PC-3 (cell line): ENCODE data around the gene DSP. TPM values are rescaled to one million over a fixed set of nuclear protein-coding genes. Genes with fewer than 3 reads are reported as not detected.

Source experiments
- ATAC-seq: fragments of 200-7000 bp; cut with Tn5 transposase; 2 replicates; pipeline ENCODE4 v1.9.1; 2020; ENCODE audit warnings: mild to moderate bottlenecking, moderate library complexity
- BruUV-seq: library from RNA; stranded (reverse); fragments of 400-500 nt; replicated peaks from 2 replicates; lab custom pipeline; 2021; lab: Mats Ljungman, UMichigan
- CTCF ChIA-PET: fragments of 300-600 bp; sonication (Branson Sonifier 250); formaldehyde crosslinking; loops from one replicate; lab custom pipeline; 2022; ENCODE audit warnings: antibody characterized with exemption; lab: Charles Lee
- POLR2A ChIA-PET: fragments of 300-600 bp; sonication (Branson Sonifier 250); formaldehyde crosslinking; loops from one replicate; lab custom pipeline; 2022; ENCODE audit warnings: antibody characterized with exemption; ENCODE audit not compliant: unreplicated experiment; lab: Charles Lee
- DNase-seq: peaks from one replicate; pipeline ENCODE4 v3.0.0-alpha.2; 2015
- H2AFZ ChIP-seq: fragments of 300-600 bp; sonication (generic); 2 replicates; pipeline ENCODE4 v1.6.0; 2016; ENCODE audit warnings: antibody characterized with exemption, low read length
- H3F3A ChIP-seq: fragments of 300-600 bp; sonication (generic); one replicate; pipeline ENCODE4 v1.6.0; 2017; ENCODE audit warnings: antibody characterized with exemption, low read length, control low read depth, mild to moderate bottlenecking; ENCODE audit not compliant: unreplicated experiment
- H3K27ac ChIP-seq: fragments of 300-600 bp; sonication (generic); 2 replicates; pipeline ENCODE4 v1.5.1; 2016; ENCODE audit warnings: mild to moderate bottlenecking, low read length
- H3K27me3 ChIP-seq: fragments of 300-600 bp; sonication (generic); 2 replicates; pipeline ENCODE4 v1.6.1; 2016; ENCODE audit warnings: low read length, mixed read lengths
- H3K36me3 ChIP-seq: fragments of 300-600 bp; sonication (generic); 2 replicates; pipeline ENCODE4 v1.6.1; 2016; ENCODE audit warnings: low read depth, mixed run types, low read length, mixed read lengths
- H3K4me1 ChIP-seq: fragments of 300-600 bp; sonication (generic); 2 replicates; pipeline ENCODE4 v1.5.1; 2016; ENCODE audit warnings: low read length; ENCODE audit not compliant: insufficient read depth
- H3K4me2 ChIP-seq: fragments of 300-600 bp; sonication (generic); 2 replicates; pipeline ENCODE4 v1.6.0; 2016; ENCODE audit warnings: low read length
- H3K4me3 ChIP-seq: fragments of 300-600 bp; sonication (generic); 2 replicates; pipeline ENCODE4 v1.5.1; 2016; ENCODE audit warnings: mild to moderate bottlenecking, low read length, mixed read lengths
- H3K79me2 ChIP-seq: fragments of 300-600 bp; sonication (generic); 2 replicates; pipeline ENCODE4 v1.6.1; 2017; ENCODE audit warnings: low read length, mixed read lengths
- H3K9ac ChIP-seq: fragments of 300-600 bp; sonication (generic); 2 replicates; pipeline ENCODE4 v1.6.0; 2016; ENCODE audit warnings: mild to moderate bottlenecking, low read length
- H3K9me2 ChIP-seq: fragments of 300-600 bp; sonication (generic); replicated peaks from 2 replicates; pipeline ENCODE4 v1.6.1; 2016; ENCODE audit warnings: mixed run types, low read length, mixed read lengths
- H3K9me3 ChIP-seq: fragments of 300-600 bp; sonication (generic); 2 replicates; pipeline ENCODE4 v1.6.1; 2016; ENCODE audit warnings: low read length, mixed read lengths
- H4K20me1 ChIP-seq: fragments of 300-600 bp; sonication (generic); 2 replicates; pipeline ENCODE4 v1.6.1; 2016; ENCODE audit warnings: low read length, mixed read lengths
- CTCF ChIP-seq: fragments of 300-600 bp; sonication (generic); conservative IDR thresholded peaks from 2 replicates; pipeline ENCODE4 v1.5.1; 2017; ENCODE audit warnings: antibody characterized with exemption, low read depth, mild to moderate bottlenecking, low read length
- EZH2 ChIP-seq: fragments of 300-600 bp; sonication (generic); IDR thresholded peaks from one replicate; pipeline ENCODE4 v1.6.1; 2017; ENCODE audit warnings: antibody characterized with exemption, mild to moderate bottlenecking, low read length; ENCODE audit not compliant: unreplicated experiment
- EZH2phosphoT487 ChIP-seq: fragments of 300-600 bp; sonication (generic); IDR thresholded peaks from 2 replicates; pipeline ENCODE4 v1.6.1; 2018; ENCODE audit warnings: mild to moderate bottlenecking, antibody characterized with exemption, low read length, borderline replicate concordance
- intact Hi-C: fragments of 100-400 bp; cut with micrococcal nuclease; formaldehyde crosslinking; loops from 2 replicates; pipeline ENCODE4 v1.9.0; 2023
- total RNA-seq: library from RNA; depleted of rRNA; stranded (reverse); fragments of >200 nt; gene quantifications from 2 replicates; pipeline ENCODE4 v1.2.3, GENCODE V29; 2014

Gene DSP
- total RNA-seq, 1 experiment from 2014 or later, result 54.7 TPM

GRCh38 chr6:7526755-7527154, 14.7 kb upstream of the DSP start:
- POLR2A ChIA-PET, result no interaction called here
- H3K9me2 ChIP-seq, result no peaks in the 10 kb centered on the region
- no peak overlapping the region for H3K27ac ChIP-seq
- H3K9ac ChIP-seq, result no peak overlapping the region
- no peak overlapping the region for H3K4me2 ChIP-seq
- no TSS peak for BruUV-seq
- TF ChIP-seq EZH2phosphoT487, result no peak
- TF ChIP-seq EZH2, result no peak
- no peak for TF ChIP-seq CTCF
- DNase-seq (no peak), ATAC-seq (no peak)
- H3K36me3 ChIP-seq, result no peaks in the 10 kb centered on the region
- H3K4me3 ChIP-seq, result no peak overlapping the region
- no peaks in the 10 kb centered on the region for H4K20me1 ChIP-seq
- H3K79me2 ChIP-seq, result no peaks in the 10 kb centered on the region
- intact Hi-C loops, result no loop called here
- peaks cover 2% of the 10 kb centered on the region for H3K4me1 ChIP-seq
- no peaks in the 10 kb centered on the region for H3K27me3 ChIP-seq
- H3K9me3 ChIP-seq, result no peaks in the 10 kb centered on the region
- CTCF ChIA-PET, result no interaction called here
- no peak overlapping the region for H2AFZ ChIP-seq
- H3F3A ChIP-seq, result no peaks in the 10 kb centered on the region

- no TSS peak for BruUV-seq
- no peaks in the 10 kb centered on the region for H4K20me1 ChIP-seq
- H3K9me3 ChIP-seq, result no peaks in the 10 kb centered on the region
- DNase-seq (no peak), ATAC-seq (no peak)
- no peaks in the 10 kb centered on the region for H3K9me2 ChIP-seq
- intact Hi-C loops, result no loop called here
- ChIA-PET POLR2A (no interaction called here), CTCF (no interaction called here)
- peaks cover 15% of the 10 kb centered on the region for H3K4me1 ChIP-seq
- H3K79me2 ChIP-seq, result no peaks in the 10 kb centered on the region
- H2AFZ ChIP-seq, result no peak overlapping the region
- no peak overlapping the region for H3K4me2 ChIP-seq
- H3K27ac ChIP-seq, result no peak overlapping the region
- no peak overlapping the region for H3K9ac ChIP-seq
- H3F3A ChIP-seq, result no peaks in the 10 kb centered on the region
- H3K4me3 ChIP-seq, result no peak overlapping the region
- TF ChIP-seq CTCF (no peak), EZH2 (no peak), EZH2phosphoT487 (no peak)
- H3K36me3 ChIP-seq, result no peaks in the 10 kb centered on the region
- no peaks in the 10 kb centered on the region for H3K27me3 ChIP-seq
Measured at GRCh38 chr6:7528565-7528964, 12.9 kb upstream of the DSP start.

- DNase-seq (no peak), ATAC-seq (no peak)
- no peaks in the 10 kb centered on the region for H3K36me3 ChIP-seq
- no peaks in the 10 kb centered on the region for H3K79me2 ChIP-seq
- no peaks in the 10 kb centered on the region for H3K27me3 ChIP-seq
- POLR2A ChIA-PET, result no interaction called here
- no peaks in the 10 kb centered on the region for H4K20me1 ChIP-seq
- no peak overlapping the region for H2AFZ ChIP-seq
- no peak overlapping the region for H3K9ac ChIP-seq
- no peaks in the 10 kb centered on the region for H3K9me2 ChIP-seq
- no peaks in the 10 kb centered on the region for H3K9me3 ChIP-seq
- no peak overlapping the region for H3K27ac ChIP-seq
- intact Hi-C loops, result no loop called here
- CTCF ChIA-PET, result no interaction called here
- H3K4me2 ChIP-seq, result no peak overlapping the region
- peaks cover 15% of the 10 kb centered on the region for H3K4me1 ChIP-seq
- no peaks in the 10 kb centered on the region for H3F3A ChIP-seq
- BruUV-seq, result no TSS peak
- no peak overlapping the region for H3K4me3 ChIP-seq
- no peak for TF ChIP-seq EZH2phosphoT487
- TF ChIP-seq CTCF, result no peak
- no peak for TF ChIP-seq EZH2
Measured at GRCh38 chr6:7529141-7529540, 12.3 kb upstream of the DSP start.
